Activated naive CD4-positive, alpha-beta T cell treated with anti-CD3 and anti-CD28 coated beads for 36 hours (primary cell): ENCODE measurements around the gene CEP85L. TPM values are rescaled to one million over a fixed set of nuclear protein-coding genes. Genes with fewer than 3 reads are reported as not detected.

ENCODE experiments used
- CTCF ChIA-PET: fragments of 350-600 bp; sonication (Branson Sonifier 250); formaldehyde crosslinking; loops from one replicate; lab custom pipeline; 2021; ENCODE audit warnings: antibody characterized with exemption; lab: Charles Lee
- DNase-seq: peaks from one replicate; pipeline ENCODE4 v3.0.0-alpha.2; 2020
- H3K27ac Mint-ChIP-seq: one replicate; pipeline ENCODE4 v1.8.0; 2021; ENCODE audit warnings: mild to moderate bottlenecking, mixed read lengths
- H3K27me3 Mint-ChIP-seq: one replicate; pipeline ENCODE4 v1.8.0; 2021; ENCODE audit warnings: low read depth, mixed read lengths
- H3K36me3 Mint-ChIP-seq: one replicate; pipeline ENCODE4 v1.8.0; 2021; ENCODE audit warnings: low read depth, mixed read lengths
- H3K4me1 Mint-ChIP-seq: one replicate; pipeline ENCODE4 v1.8.0; 2021; ENCODE audit warnings: low read depth, mixed read lengths
- H3K4me3 Mint-ChIP-seq: one replicate; pipeline ENCODE4 v1.8.0; 2021; ENCODE audit warnings: mild to moderate bottlenecking, moderate library complexity, mixed read lengths
- H3K9me3 Mint-ChIP-seq: one replicate; pipeline ENCODE4 v1.8.0; 2021; ENCODE audit warnings: mixed read lengths
- intact Hi-C: fragments of 100-400 bp; cut with micrococcal nuclease; formaldehyde crosslinking; loops from one replicate; pipeline ENCODE4 v1.15.1; 2023
- total RNA-seq, 2 experiments: library from RNA; stranded (reverse); gene quantifications; one replicate each; pipeline ENCODE4 v1.2.3, GENCODE V29; 2021

CEP85L gene
- total RNA-seq, 2 experiments from 2014 or later = 31.4 to 31.9 TPM

DNA sequence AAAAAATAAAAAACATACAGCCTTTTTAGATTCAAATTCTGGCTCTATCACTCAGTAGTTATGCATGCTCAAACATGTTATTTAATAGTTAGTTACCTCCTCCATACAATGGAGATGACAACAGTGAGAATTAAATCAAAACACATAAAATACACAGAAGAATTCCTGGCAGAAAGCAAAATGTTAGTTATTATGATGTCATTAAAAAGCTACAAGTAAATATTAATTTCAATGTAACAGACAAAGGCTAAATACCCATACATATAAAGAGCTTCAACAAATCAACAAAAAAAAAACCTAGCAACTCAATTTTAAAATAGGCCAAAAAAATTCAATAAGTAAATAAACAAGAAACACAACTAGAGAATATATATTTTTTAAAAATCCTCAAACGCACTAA lies 81.9 kb downstream of the CEP85L start:
- CTCF ChIA-PET = interaction anchor here (1.8 kb wide), 1 partner anchor 11 kb away, joined by 11 read pairs; no protein-coding TSS in a partner anchor

DNA sequence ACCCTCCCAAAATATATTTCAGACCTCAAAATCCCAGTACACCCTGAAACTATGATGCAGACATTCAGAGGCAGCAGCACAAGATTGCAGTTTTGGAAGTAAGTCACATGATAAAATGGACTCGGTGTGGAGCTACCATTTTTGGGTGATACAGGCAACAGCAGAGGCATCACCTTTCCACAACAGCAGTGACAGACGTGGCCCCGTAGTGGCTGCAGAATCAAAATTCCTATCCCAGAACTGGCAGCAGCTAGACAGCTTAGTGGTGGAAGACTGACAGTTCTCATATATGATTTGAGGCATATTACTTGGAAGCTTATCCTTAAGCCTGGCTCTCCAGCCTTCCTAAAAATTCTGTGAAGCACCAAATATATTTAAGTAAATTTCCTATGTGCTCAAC lies 83.4 kb downstream of the CEP85L start:
- intact Hi-C loops = no loop called here
- Mint-ChIP-seq H3K27me3 (no peaks in the 10 kb centered on the region), H3K36me3 (peaks cover 10% of the 10 kb centered on the region), H3K9me3 (no peaks in the 10 kb centered on the region), H3K27ac (no peak overlapping the region), H3K4me3 (no peak overlapping the region), H3K4me1 (peaks cover 25% of the 10 kb centered on the region)
- DNase-seq = no peak
- CTCF ChIA-PET = interaction anchor here (0.6 to 1.5 kb wide), 3 partner anchors 14 to 231 kb away, joined by 3 to 5 read pairs (median 3); no protein-coding TSS in a partner anchor

More for the DNA sequence above, 81.9 kb downstream of the CEP85L start:
- intact Hi-C loops = no loop called here
- Mint-ChIP-seq H3K27ac (no peak overlapping the region), H3K4me3 (no peak overlapping the region), H3K9me3 (peaks cover 7% of the 10 kb centered on the region), H3K4me1 (peaks cover 27% of the 10 kb centered on the region), H3K27me3 (no peaks in the 10 kb centered on the region), H3K36me3 (peaks cover 18% of the 10 kb centered on the region)
- DNase-seq = no peak

DNA sequence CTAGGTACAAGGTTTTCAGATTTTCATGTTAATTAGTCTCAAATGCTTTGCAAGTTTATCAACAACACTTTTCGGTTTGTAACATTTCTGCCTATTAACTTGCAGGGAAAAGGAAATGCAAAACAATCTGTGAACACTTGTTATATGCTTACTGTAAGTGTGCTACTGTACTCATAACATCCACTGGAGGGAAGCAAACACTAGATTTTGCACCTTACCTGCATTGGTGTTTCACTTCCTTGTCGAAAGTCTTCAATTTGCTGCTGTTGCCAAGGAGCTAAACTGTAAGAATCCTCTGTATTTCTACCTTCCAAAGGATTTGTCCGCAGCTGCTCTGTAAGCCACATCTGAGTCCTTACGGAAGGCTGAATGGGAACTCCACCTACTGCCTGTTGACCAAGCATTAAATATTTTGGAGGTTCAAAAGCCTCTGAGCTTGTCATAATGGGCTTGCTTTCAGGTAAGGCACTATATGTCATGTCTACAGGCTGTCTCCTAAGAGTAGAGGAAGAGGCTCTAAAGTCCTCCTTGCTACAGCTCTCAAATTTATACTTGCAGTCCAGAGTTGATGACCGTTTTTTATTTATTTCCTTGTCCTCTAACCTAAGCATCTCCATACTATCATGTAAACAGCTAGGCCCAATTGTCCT lies 86.0 kb downstream of the CEP85L start:
- CTCF ChIA-PET = interaction anchor here (0.6 to 2.7 kb wide), 43 partner anchors 8 to 456 kb away, joined by 3 to 23 read pairs (median 5); no protein-coding TSS in a partner anchor

DNA sequence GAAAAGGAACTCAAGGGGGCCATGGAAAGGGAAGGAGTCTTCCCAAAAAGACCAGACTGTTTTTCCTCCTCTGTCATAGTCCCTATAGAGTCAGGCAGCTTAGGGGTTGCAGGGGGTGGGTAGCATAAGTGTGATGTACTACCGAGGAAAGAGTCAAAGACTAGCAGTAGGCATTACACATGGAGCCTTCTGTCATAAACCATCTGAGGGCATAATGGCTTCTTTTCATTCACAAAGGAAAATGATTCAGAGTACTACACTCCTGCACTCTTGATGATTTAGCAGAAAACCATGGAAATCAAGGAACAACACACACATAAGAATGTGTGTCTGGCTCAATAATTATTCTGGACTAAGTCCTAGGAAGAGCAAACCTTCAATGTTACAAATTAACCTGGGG lies 88.4 kb downstream of the CEP85L start:
- intact Hi-C loops = no loop called here
- Mint-ChIP-seq H3K4me3 (no peak overlapping the region), H3K36me3 (peaks cover 12% of the 10 kb centered on the region), H3K9me3 (no peaks in the 10 kb centered on the region), H3K4me1 (peaks cover 45% of the 10 kb centered on the region), H3K27ac (no peak overlapping the region), H3K27me3 (no peaks in the 10 kb centered on the region)
- DNase-seq = no peak
- CTCF ChIA-PET = interaction anchor here (0.6 kb wide), 1 partner anchor 334 kb away, joined by 3 read pairs; no protein-coding TSS in a partner anchor

More for the DNA sequence above, 86.0 kb downstream of the CEP85L start:
- Mint-ChIP-seq H3K27ac (peak overlapping the region; percentile 12), H3K36me3 (peaks cover 10% of the 10 kb centered on the region), H3K4me1 (peaks cover 28% of the 10 kb centered on the region), H3K4me3 (no peak overlapping the region), H3K9me3 (no peaks in the 10 kb centered on the region), H3K27me3 (no peaks in the 10 kb centered on the region)
- intact Hi-C loops = loop anchor here (1.0 to 2.0 kb wide), 8 partner anchors 53 to 545 kb away; no protein-coding TSS in a partner anchor
- peak; percentile 26 for DNase-seq

DNA sequence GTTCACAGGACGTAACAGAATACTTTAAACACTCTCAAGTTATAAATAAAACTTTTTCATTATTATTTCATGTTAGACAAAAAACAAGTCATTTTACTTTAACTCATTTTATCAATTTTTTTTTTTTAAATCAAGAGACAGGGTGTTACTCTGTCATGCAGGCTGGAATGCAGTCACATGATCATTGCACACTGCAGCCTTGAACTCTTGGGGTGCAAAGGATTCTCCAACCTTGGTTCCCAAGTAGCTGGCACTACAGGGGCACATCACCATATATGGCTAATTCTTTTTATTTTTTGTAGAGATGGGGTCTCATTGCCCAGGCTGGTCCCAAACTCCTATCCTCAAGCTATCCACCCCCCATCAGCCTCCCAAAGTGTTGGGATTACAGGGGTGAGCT lies 89.1 kb downstream of the CEP85L start:
- Mint-ChIP-seq H3K4me1 (peaks cover 49% of the 10 kb centered on the region), H3K27ac (no peak overlapping the region), H3K9me3 (no peaks in the 10 kb centered on the region), H3K27me3 (no peaks in the 10 kb centered on the region), H3K36me3 (peaks cover 12% of the 10 kb centered on the region), H3K4me3 (no peak overlapping the region)
- CTCF ChIA-PET = no interaction called here
- DNase-seq = no peak
- intact Hi-C loops = no loop called here

- peaks cover 8% of the 10 kb centered on the region for H3K36me3 Mint-ChIP-seq
- no peak for DNase-seq
- H3K9me3 Mint-ChIP-seq = no peaks in the 10 kb centered on the region
- H3K4me1 Mint-ChIP-seq = peaks cover 36% of the 10 kb centered on the region
- peak overlapping the region; percentile 89 for H3K27ac Mint-ChIP-seq
- intact Hi-C loops = no loop called here
- no peak overlapping the region for H3K4me3 Mint-ChIP-seq
- CTCF ChIA-PET = interaction anchor here (0.6 to 1.9 kb wide), 4 partner anchors 8 to 242 kb away, joined by 4 to 11 read pairs (median 8); no protein-coding TSS in a partner anchor
- no peaks in the 10 kb centered on the region for H3K27me3 Mint-ChIP-seq
These were observed 91.7 kb downstream of the CEP85L start for GRCh38 chr6:118559659-118560058.

DNA sequence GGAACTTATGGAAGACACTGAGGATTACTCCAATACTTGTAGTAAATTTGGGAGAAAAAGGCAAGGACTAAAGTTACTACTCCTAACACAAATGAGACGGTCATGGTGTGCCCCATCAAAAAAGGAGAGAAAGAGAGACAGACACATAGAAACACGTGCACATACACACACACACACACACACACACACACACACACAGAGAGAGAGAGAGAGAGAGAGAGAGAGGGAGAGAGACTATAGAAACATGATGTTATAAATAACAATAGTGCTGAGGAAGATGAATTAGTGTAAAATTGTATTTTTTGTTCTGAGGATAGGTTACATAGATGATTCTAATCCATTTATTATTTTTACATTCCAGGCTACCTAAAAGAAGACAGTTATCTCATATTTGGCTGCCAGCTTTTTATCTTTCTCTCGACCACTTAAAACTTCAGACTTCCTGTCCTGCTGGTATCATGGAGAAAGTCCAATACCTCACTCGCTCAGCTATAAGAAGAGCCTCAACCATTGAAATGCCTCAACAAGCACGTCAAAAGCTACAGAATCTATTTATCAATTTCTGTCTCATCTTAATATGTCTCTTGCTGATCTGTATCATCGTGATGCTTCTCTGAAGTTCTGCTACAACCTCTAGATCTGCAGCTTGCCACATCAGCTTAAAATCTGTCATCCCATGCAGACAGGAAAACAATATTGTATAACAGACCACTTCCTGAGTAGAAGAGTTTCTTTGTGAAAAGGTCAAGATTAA lies 92.8 kb downstream of the CEP85L start:
- CTCF ChIA-PET = interaction anchor here (1.7 kb wide), 1 partner anchor 243 kb away, joined by 9 read pairs; no protein-coding TSS in a partner anchor
- DNase-seq = peak; percentile 24

DNA sequence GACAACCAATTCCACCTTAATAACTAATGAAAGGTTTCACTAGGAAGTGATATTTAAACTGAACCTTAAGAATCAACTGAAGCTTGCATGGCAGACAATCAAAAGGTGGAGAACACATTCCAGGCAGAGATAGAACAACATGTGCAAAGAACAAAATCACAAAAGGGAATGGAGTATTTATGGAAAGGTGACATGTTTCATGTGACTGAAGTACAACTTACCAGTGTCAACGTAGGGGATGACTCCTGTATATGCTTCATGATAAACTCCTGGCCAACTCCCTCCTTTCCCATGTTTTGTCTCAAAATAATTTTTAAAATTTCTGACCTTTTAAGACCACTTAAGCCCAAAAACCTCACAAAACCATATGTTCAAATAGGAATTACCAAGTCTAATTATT lies 96.7 kb downstream of the CEP85L start:
- Mint-ChIP-seq H3K4me3 (no peak overlapping the region), H3K27me3 (no peaks in the 10 kb centered on the region), H3K4me1 (peaks cover 44% of the 10 kb centered on the region), H3K36me3 (peaks cover 6% of the 10 kb centered on the region), H3K9me3 (no peaks in the 10 kb centered on the region), H3K27ac (no peak overlapping the region)
- DNase-seq = no peak
- intact Hi-C loops = loop anchor here (5.0 kb wide), 1 partner anchor 367 kb away; no protein-coding TSS in a partner anchor
- CTCF ChIA-PET = interaction anchor here (1.3 kb wide), 1 partner anchor 11 kb away, joined by 3 read pairs; no protein-coding TSS in a partner anchor

More for the DNA sequence above, 92.8 kb downstream of the CEP85L start:
- Mint-ChIP-seq H3K4me3 (peak overlapping the region; percentile 36), H3K4me1 (peaks cover 36% of the 10 kb centered on the region), H3K27ac (peak overlapping the region; percentile 89), H3K36me3 (peaks cover 9% of the 10 kb centered on the region), H3K27me3 (no peaks in the 10 kb centered on the region), H3K9me3 (no peaks in the 10 kb centered on the region)
- intact Hi-C loops = no loop called here

- intact Hi-C loops = loop anchor here (5.0 kb wide), 1 partner anchor 366 kb away; no protein-coding TSS in a partner anchor
- H3K27me3 Mint-ChIP-seq = no peaks in the 10 kb centered on the region
- peaks cover 5% of the 10 kb centered on the region for H3K36me3 Mint-ChIP-seq
- no peak overlapping the region for H3K4me3 Mint-ChIP-seq
- DNase-seq = no peak
- no peak overlapping the region for H3K27ac Mint-ChIP-seq
- CTCF ChIA-PET = interaction anchor here (1.7 to 2.0 kb wide), 2 partner anchors 12 to 268 kb away, joined by 4 to 10 read pairs; no protein-coding TSS in a partner anchor
- no peaks in the 10 kb centered on the region for H3K9me3 Mint-ChIP-seq
- H3K4me1 Mint-ChIP-seq = peaks cover 35% of the 10 kb centered on the region
These were observed 98.3 kb downstream of the CEP85L start for GRCh38 chr6:118553132-118553531.

- DNase-seq = peak; percentile 12
- H3K36me3 Mint-ChIP-seq = peaks cover 5% of the 10 kb centered on the region
- peaks cover 39% of the 10 kb centered on the region for H3K4me1 Mint-ChIP-seq
- H3K4me3 Mint-ChIP-seq = no peak overlapping the region
- H3K27ac Mint-ChIP-seq = no peak overlapping the region
- no peaks in the 10 kb centered on the region for H3K27me3 Mint-ChIP-seq
- CTCF ChIA-PET = interaction anchor here (0.7 to 1.1 kb wide), 6 partner anchors 9 to 296 kb away, joined by 3 to 11 read pairs (median 5); no protein-coding TSS in a partner anchor
- intact Hi-C loops = loop anchor here (1.0 to 5.0 kb wide), 5 partner anchors 42 to 575 kb away; no protein-coding TSS in a partner anchor
- H3K9me3 Mint-ChIP-seq = no peaks in the 10 kb centered on the region
These were observed 100.0 kb downstream of the CEP85L start for GRCh38 chr6:118551063-118552053.

DNA sequence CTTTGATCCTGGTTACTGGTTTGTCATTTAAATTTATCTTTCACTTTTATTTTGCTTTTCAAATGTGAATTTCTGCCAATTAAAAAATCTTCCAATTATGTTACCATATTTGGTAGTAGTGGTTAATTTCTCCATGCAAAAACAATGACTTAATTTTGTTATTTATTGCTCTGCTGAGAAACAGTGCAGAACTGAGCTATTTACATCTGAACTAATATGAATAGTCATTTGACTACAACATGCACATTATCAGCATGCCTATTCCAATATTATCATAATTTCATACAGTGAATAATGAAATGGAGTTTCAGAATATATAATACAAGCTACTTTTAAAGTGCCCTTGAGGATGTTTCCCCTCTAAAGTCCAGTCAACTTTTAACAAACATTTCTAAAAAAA lies 102.8 kb downstream of the CEP85L start:
- Mint-ChIP-seq H3K4me3 (no peak overlapping the region), H3K27ac (no peak overlapping the region), H3K27me3 (no peaks in the 10 kb centered on the region), H3K36me3 (no peaks in the 10 kb centered on the region), H3K4me1 (peaks cover 56% of the 10 kb centered on the region), H3K9me3 (no peaks in the 10 kb centered on the region)
- CTCF ChIA-PET = interaction anchor here (0.6 to 1.0 kb wide), 3 partner anchors 45 to 573 kb away, joined by 3 to 4 read pairs (median 3); no protein-coding TSS in a partner anchor
- no peak for DNase-seq
- intact Hi-C loops = loop anchor here (1.0 kb wide), 1 partner anchor 11 kb away; no protein-coding TSS in a partner anchor
